ENCODE measurements around the gene TUBA4B.
"Not testable (repeated sequence)": the region's sequence is repeated elsewhere in the genome, so short reads cannot be mapped to it uniquely, and the experiment has no call there.

TUBA4B gene

GRCh38 chr2:219291910-219292490 lies 39.0 kb downstream of the TUBA4B start:
- no peak for DNase-seq

- DNase-seq, result no peak
Measured at GRCh38 chr2:219292616-219293015, 39.6 kb downstream of the TUBA4B start.

- DNase-seq, result no peak
Measured at GRCh38 chr2:219293736-219294231, 40.7 kb downstream of the TUBA4B start.

GRCh38 chr2:219294356-219295351 lies 41.6 kb downstream of the TUBA4B start:
- peak; percentile 72 to 82 for DNase-seq

- no peak for DNase-seq
Measured at GRCh38 chr2:219296142-219296541, 43.1 kb downstream of the TUBA4B start.

- DNase-seq, result no peak
Measured at GRCh38 chr2:219296631-219297391, 43.8 kb downstream of the TUBA4B start.

- DNase-seq, result no peak
Measured at GRCh38 chr2:219297766-219298456, 44.9 kb downstream of the TUBA4B start.

- peak; percentile 39 to 69 for DNase-seq
Measured at GRCh38 chr2:219298759-219299371, 45.8 kb downstream of the TUBA4B start.

- DNase-seq, result no peak
Measured at GRCh38 chr2:219299372-219299760, 46.3 kb downstream of the TUBA4B start.

GRCh38 chr2:219300022-219300421 lies 47.0 kb downstream of the TUBA4B start:
- DNase-seq, result no peak

GRCh38 chr2:219302412-219302968 lies 49.4 kb downstream of the TUBA4B start:
- no peak for DNase-seq

GRCh38 chr2:219304223-219304622 lies 51.2 kb downstream of the TUBA4B start:
- DNase-seq, result no peak

- no peak for DNase-seq
Measured at GRCh38 chr2:219306047-219306446, 53.0 kb downstream of the TUBA4B start.

- peak; percentile 38 to 55 for DNase-seq
Measured at GRCh38 chr2:219308142-219309101, 55.4 kb downstream of the TUBA4B start.

- peak; percentile 89 for DNase-seq
Measured at GRCh38 chr2:219309278-219309677, 56.2 kb downstream of the TUBA4B start, which contains the start of gene PTPRN. PTPRN (minus strand) TSS chr2:219309401; CDS start chr2:219309332, 69 bp downstream.

GRCh38 chr2:219312683-219313263 lies 59.7 kb downstream of the TUBA4B start:
- not testable (repeated sequence) for DNase-seq

- no peak for DNase-seq
Measured at GRCh38 chr2:219314804-219315468, 61.9 kb downstream of the TUBA4B start.

Data from NCI-H1930 (cell line).